Activated CD4-positive, alpha-beta T cell treated with anti-CD3 and anti-CD28 coated beads, Interleukin-2, Interleukin-4, amounts not matched to agents 100 ng/mL and 50 ng/mL, durations not matched to agents 16 hours and 8 hours (primary cell): ENCODE results near the gene BRINP1.
"Not testable (repeated sequence)": the region's sequence is repeated elsewhere in the genome, so short reads cannot be mapped to it uniquely, and the experiment has no call there.

ENCODE experiments used
- DNase-seq: peaks from one replicate; pipeline ENCODE4 v3.0.0-alpha.2; 2020; ENCODE audit warnings: low spot score

Gene BRINP1

GRCh38 chr9:119185298-119185697, 183.9 kb downstream of the BRINP1 start:
- no peak for DNase-seq

- DNase-seq: no peak
Measured at GRCh38 chr9:119184265-119184936, 184.8 kb downstream of the BRINP1 start.

- DNase-seq: no peak
Measured at GRCh38 chr9:119181561-119181960, 187.7 kb downstream of the BRINP1 start.

GRCh38 chr9:119180897-119181296, 188.3 kb downstream of the BRINP1 start:
- DNase-seq: no peak

GRCh38 chr9:119179701-119180100, 189.5 kb downstream of the BRINP1 start:
- no peak for DNase-seq

GRCh38 chr9:119177196-119177595, 192.0 kb downstream of the BRINP1 start:
- DNase-seq: no peak

GRCh38 chr9:119175581-119175980, 193.7 kb downstream of the BRINP1 start:
- no peak for DNase-seq

- DNase-seq: not testable (repeated sequence)
Measured at GRCh38 chr9:119169222-119169621, 200.0 kb downstream of the BRINP1 start.

GRCh38 chr9:119167876-119168275, 201.4 kb downstream of the BRINP1 start:
- no peak for DNase-seq

- no peak for DNase-seq
Measured at GRCh38 chr9:119167267-119167666, 202.0 kb downstream of the BRINP1 start.

GRCh38 chr9:119166096-119166495, 203.1 kb downstream of the BRINP1 start:
- DNase-seq: no peak

- no peak for DNase-seq
Measured at GRCh38 chr9:119165131-119165530, 204.1 kb downstream of the BRINP1 start.

GRCh38 chr9:119164716-119165115, 204.5 kb downstream of the BRINP1 start:
- no peak for DNase-seq

- DNase-seq: no peak
Measured at GRCh38 chr9:119160551-119160950, 208.7 kb downstream of the BRINP1 start.

- no peak for DNase-seq
Measured at GRCh38 chr9:119159386-119159785, 209.8 kb downstream of the BRINP1 start.

GRCh38 chr9:119157196-119157595, 212.0 kb downstream of the BRINP1 start:
- DNase-seq: no peak

- no peak for DNase-seq
Measured at GRCh38 chr9:119156354-119156753, 212.9 kb downstream of the BRINP1 start.

- DNase-seq: no peak
Measured at GRCh38 chr9:119154527-119154926, 214.7 kb downstream of the BRINP1 start.

GRCh38 chr9:119153402-119153801, 215.8 kb downstream of the BRINP1 start:
- no peak for DNase-seq

- no peak for DNase-seq
Measured at GRCh38 chr9:119148855-119149254, 220.4 kb downstream of the BRINP1 start.

- DNase-seq: no peak
Measured at GRCh38 chr9:119137479-119137878, 231.8 kb downstream of the BRINP1 start.

- no peak for DNase-seq
Measured at GRCh38 chr9:119126040-119126439, 243.2 kb downstream of the BRINP1 start.

- DNase-seq: no peak
Measured at GRCh38 chr9:119121899-119122298, 247.3 kb downstream of the BRINP1 start.

GRCh38 chr9:119117409-119117808, 251.8 kb downstream of the BRINP1 start:
- DNase-seq: no peak
